Stimulated activated CD8-positive, alpha-beta memory T cell treated with anti-CD3 and anti-CD28 coated beads, Interleukin-2, amount 100 ng/mL, for 1 hour (primary cell): ENCODE measurements around the gene TMEM139.
"Not testable (repeated sequence)": the region's sequence is repeated elsewhere in the genome, so short reads cannot be mapped to it uniquely, and the experiment has no call there.

Source experiments
- DNase-seq, 2 donors: peaks; one replicate each; pipeline ENCODE4 v3.0.0-alpha.2; 2020; ENCODE audit warnings: low read depth in 2 of 2

Gene TMEM139

GRCh38 chr7:143289421-143289820 is 4.7 kb downstream of the TMEM139 start:
- DNase-seq: no peak

- DNase-seq: not testable (repeated sequence)
Observed at GRCh38 chr7:143289888-143290287, 5.1 kb downstream of the TMEM139 start.

GRCh38 chr7:143290293-143290692 is 5.5 kb downstream of the TMEM139 start:
- no peak for DNase-seq

GRCh38 chr7:143292876-143293275 is 8.1 kb downstream of the TMEM139 start:
- DNase-seq: no peak

- DNase-seq: no peak
Observed at GRCh38 chr7:143295870-143296269, 11.1 kb downstream of the TMEM139 start.

GRCh38 chr7:143296686-143297085 is 11.9 kb downstream of the TMEM139 start:
- DNase-seq: no peak

GRCh38 chr7:143299346-143299745 is 14.6 kb downstream of the TMEM139 start:
- DNase-seq: no peak

- peak; percentile 9 to 32 for DNase-seq
Observed at GRCh38 chr7:143299840-143300239, 15.1 kb downstream of the TMEM139 start.

GRCh38 chr7:143300959-143301935 is 16.5 kb downstream of the TMEM139 start:
- no peak for DNase-seq

GRCh38 chr7:143303733-143304132 is 19.0 kb downstream of the TMEM139 start:
- DNase-seq: no peak

GRCh38 chr7:143304938-143305337 is 20.2 kb downstream of the TMEM139 start:
- DNase-seq: no peak

GRCh38 chr7:143305423-143306070 is 20.8 kb downstream of the TMEM139 start:
- DNase-seq: peak; percentile 43 to 52

GRCh38 chr7:143308632-143309031 is 23.9 kb downstream of the TMEM139 start:
- DNase-seq: no peak

GRCh38 chr7:143314127-143314526 is 29.4 kb downstream of the TMEM139 start:
- no peak for DNase-seq

- DNase-seq: no peak
Observed at GRCh38 chr7:143315776-143316175, 31.0 kb downstream of the TMEM139 start, which contains the start of gene CLCN1. Gene CLCN1 (plus strand): TSS chr7:143316111. CDS start chr7:143316213, 102 bp downstream.

- no peak for DNase-seq
Observed at GRCh38 chr7:143316492-143316891, 31.7 kb downstream of the TMEM139 start.

- DNase-seq: no peak
Observed at GRCh38 chr7:143318661-143319060, 33.9 kb downstream of the TMEM139 start.

GRCh38 chr7:143320620-143321019 is 35.9 kb downstream of the TMEM139 start:
- no peak for DNase-seq

- DNase-seq: no peak
Observed at GRCh38 chr7:143321242-143321641, 36.5 kb downstream of the TMEM139 start.

- DNase-seq: no peak
Observed at GRCh38 chr7:143321734-143322133, 37.0 kb downstream of the TMEM139 start.

GRCh38 chr7:143322760-143323633 is 38.2 kb downstream of the TMEM139 start:
- DNase-seq: no peak

- DNase-seq: no peak
Observed at GRCh38 chr7:143323653-143324052, 38.9 kb downstream of the TMEM139 start.
